ENCODE data around the gene TYW1B.
"Not testable (repeated sequence)": the region's sequence is repeated elsewhere in the genome, so short reads cannot be mapped to it uniquely, and the experiment has no call there.

DNA sequence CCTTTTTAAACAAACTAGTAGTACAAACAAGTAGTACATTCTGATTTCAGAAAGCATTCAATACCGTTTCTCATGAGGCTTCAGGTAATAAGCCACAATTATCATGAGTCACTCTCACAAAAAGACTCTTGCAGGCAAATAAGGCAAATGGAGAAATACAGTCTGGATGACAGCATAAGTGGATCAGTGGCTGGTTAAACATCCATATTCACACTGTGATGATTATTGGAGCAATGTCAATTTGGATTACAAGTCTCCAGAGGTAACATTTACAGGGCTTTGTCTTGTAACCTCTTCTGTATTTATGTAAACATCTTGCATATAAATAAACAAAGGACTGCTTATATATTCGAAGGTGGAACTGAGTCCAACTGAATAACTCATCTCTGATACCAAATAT lies 55.4 kb downstream of the TYW1B start:
- TF ChIP-seq, protein P1, sequence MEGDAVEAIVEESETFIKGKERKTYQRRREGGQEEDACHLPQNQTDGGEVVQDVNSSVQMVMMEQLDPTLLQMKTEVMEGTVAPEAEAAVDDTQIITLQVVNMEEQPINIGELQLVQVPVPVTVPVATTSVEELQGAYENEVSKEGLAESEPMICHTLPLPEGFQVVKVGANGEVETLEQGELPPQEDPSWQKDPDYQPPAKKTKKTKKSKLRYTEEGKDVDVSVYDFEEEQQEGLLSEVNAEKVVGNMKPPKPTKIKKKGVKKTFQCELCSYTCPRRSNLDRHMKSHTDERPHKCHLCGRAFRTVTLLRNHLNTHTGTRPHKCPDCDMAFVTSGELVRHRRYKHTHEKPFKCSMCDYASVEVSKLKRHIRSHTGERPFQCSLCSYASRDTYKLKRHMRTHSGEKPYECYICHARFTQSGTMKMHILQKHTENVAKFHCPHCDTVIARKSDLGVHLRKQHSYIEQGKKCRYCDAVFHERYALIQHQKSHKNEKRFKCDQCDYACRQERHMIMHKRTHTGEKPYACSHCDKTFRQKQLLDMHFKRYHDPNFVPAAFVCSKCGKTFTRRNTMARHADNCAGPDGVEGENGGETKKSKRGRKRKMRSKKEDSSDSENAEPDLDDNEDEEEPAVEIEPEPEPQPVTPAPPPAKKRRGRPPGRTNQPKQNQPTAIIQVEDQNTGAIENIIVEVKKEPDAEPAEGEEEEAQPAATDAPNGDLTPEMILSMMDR (IDR thresholded peaks at IDR 0.05): not testable (repeated sequence)
- TF ChIP-seq POLR2A (IDR thresholded peaks at IDR 0.05): not testable (repeated sequence)

Measured in tibial nerve (tissue), 3 donors.